ENCODE data around the gene DNAH1. TPM values are rescaled to one million over a fixed set of nuclear protein-coding genes. Genes with fewer than 3 reads are reported as not detected.
A peak's percentile ranks its signal among the peaks of the same experiment; 100 is the strongest.

DNAH1 gene
- total and polyA plus RNA-seq, 2 of the 13 experiments (the other 11 are each of a cell fraction or from before 2014, with no cell fraction given): 0.64 to 3.5 TPM

GRCh38 chr3:52388933-52389332, 72.8 kb downstream of the DNAH1 start:
- BruUV-seq (replicated peaks): no TSS peak
- TF ChIP-seq ARID5B (CRISPR knock-in tag; IDR thresholded peaks at IDR 0.05): no peak
- TF ChIP-seq ZC3H4 (CRISPR knock-in tag; IDR thresholded peaks at IDR 0.05; ENCODE audit: borderline replicate concordance): no peak
- no peak for TF ChIP-seq SIN3B (IDR thresholded peaks at IDR 0.05; ENCODE audit: low read length)
- TF ChIP-seq FOXA1 (IDR thresholded peaks at IDR 0.05): no peak
- TF ChIP-seq FOXA1 (CRISPR knock-in tag; IDR thresholded peaks at IDR 0.05): 0 out of 2 replicates have a peak, but pooled peaks have one; percentile 14
- TF ChIP-seq ZIK1 (CRISPR knock-in tag; IDR thresholded peaks at IDR 0.05; ENCODE audit: borderline replicate concordance, low read depth): no peak
- TF ChIP-seq THAP8 (CRISPR knock-in tag; IDR thresholded peaks at IDR 0.05; ENCODE audit: borderline replicate concordance): no peak
- TF ChIP-seq ZBTB37 (CRISPR knock-in tag; IDR thresholded peaks at IDR 0.05): no peak
- no peak for TF ChIP-seq IKZF4 (CRISPR knock-in tag; IDR thresholded peaks at IDR 0.05; ENCODE audit: borderline replicate concordance, low read depth, not compliant biosample characterization)
- TF ChIP-seq ZNF407 (CRISPR knock-in tag; IDR thresholded peaks at IDR 0.05; ENCODE audit: not compliant biosample characterization): no peak

More at GRCh38 chr3:52388933-52389332, 72.8 kb downstream of the DNAH1 start:
- 70% methylated on average over 9 of the region's 9 CpGs for WGBS (ENCODE audit: low lambda C conversion rate)
- DNase-seq (ENCODE audit: low spot score) (no peak), FAIRE-seq (no peak), ATAC-seq (peak; percentile 49)
- ChIA-PET POLR2A (no interaction called here), CTCF (ENCODE audit: low intra/inter-chr PET ratio, low total read pairs) (no interaction called here)
- Histone ChIP-seq H3K9me3 (ENCODE audit: low read length) (no peaks in the 10 kb centered on the region), H2AFZ (ENCODE audit: low read length) (no peak overlapping the region), H3K9ac (ENCODE audit: insufficient read depth, low read depth, low read length) (no peak overlapping the region), H3K79me2 (ENCODE audit: insufficient read depth, low read length) (no peaks in the 10 kb centered on the region), H3K4me3 (replicated peaks in 1 of 3; ENCODE audit: insufficient read depth in 1 of 3, low read depth in 2 of 3, low read length in 3 of 3) (no peak overlapping the region), H3K27me3 (ENCODE audit: control insufficient read depth in 1 of 2, insufficient read depth in 2 of 2, low read length in 2 of 2) (no peaks in the 10 kb centered on the region), H3K4me2 (ENCODE audit: low read depth, low read length) (no peak overlapping the region), H3K36me3 (replicated peaks in 1 of 2; ENCODE audit: control insufficient read depth in 1 of 2, insufficient read depth in 2 of 2, low read length in 2 of 2) (no peaks in the 10 kb centered on the region), H3K4me1 (ENCODE audit: insufficient read depth, low read length) (no peaks in the 10 kb centered on the region), H3K27ac (ENCODE audit: extremely low read length, insufficient read depth, low read length) (no peak overlapping the region), H4K20me1 (ENCODE audit: insufficient read depth, low read length) (no peaks in the 10 kb centered on the region)
- in situ Hi-C loops (cut with HindIII; ENCODE audit: extremely low pct_ligation_motif_present, low pct_unique_long_range_greater_than_20kb) (loop anchor here (5.0 kb wide), 1 partner anchor 97 kb away; no protein-coding TSS in a partner anchor), intact Hi-C loops (cut with micrococcal nuclease; ENCODE audit: unreplicated experiment) (loop anchor here (5.0 kb wide), 1 partner anchor 97 kb away; no protein-coding TSS in a partner anchor)
